Smooth muscle cell of the brain vasculature (primary cell): Measurements from ENCODE around the gene H2BK1.

Source experiments
- DNase-seq: peaks from one replicate; pipeline ENCODE4 v3.0.0-alpha.2; 2012; ENCODE audit warnings: low read depth, low spot score

Gene H2BK1

GRCh38 chr7:151232917-151233701, 22.8 kb upstream of the H2BK1 start:
- no peak for DNase-seq

DNA sequence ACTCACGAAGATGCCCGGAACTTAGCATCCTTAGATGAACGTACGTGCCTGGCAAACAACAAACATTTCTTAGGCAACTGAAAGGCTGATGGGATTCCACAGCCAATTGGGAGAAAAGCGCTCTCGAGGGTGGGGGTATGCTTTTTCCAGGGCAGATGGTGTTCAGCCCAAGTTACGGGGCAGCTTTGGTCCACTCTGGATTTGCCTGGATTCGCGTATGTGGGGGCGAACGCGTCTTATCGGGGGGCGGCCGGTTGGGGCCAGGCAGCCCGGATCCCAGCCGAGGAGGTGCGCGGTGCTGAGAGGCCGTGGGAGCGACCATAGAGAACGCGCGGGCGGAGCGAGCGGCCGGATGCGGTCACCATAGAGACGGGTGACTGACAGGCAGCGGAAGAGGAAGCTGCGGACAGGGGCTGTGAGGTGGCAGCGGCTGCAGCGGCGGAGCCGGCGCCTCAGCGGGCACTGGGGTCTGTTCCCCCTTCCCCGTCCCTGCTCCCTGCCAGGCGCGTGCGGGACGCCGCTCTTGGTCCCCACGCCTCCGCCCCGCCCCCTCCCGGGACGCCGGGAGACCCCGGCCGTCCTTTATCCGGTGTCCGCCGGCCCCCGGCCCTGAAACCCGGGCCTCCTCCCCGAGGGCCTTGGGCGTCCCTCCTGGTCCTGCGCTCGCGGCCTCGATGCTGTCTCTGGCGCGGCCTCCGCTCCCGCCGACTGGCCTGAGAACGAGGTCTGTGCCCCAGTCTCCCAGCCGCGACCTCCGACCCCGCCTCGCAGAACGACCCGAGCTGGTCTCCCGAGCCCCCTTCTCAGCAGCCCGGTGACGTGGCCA, 22.0 kb upstream of the H2BK1 start, which contains the start of gene CHPF2:
CHPF2 (plus strand) TSS at position 393 of the 826 bp plus-strand sequence. CDS start 1,529 bp downstream, outside the sequence.
- DNase-seq, result no peak

DNA sequence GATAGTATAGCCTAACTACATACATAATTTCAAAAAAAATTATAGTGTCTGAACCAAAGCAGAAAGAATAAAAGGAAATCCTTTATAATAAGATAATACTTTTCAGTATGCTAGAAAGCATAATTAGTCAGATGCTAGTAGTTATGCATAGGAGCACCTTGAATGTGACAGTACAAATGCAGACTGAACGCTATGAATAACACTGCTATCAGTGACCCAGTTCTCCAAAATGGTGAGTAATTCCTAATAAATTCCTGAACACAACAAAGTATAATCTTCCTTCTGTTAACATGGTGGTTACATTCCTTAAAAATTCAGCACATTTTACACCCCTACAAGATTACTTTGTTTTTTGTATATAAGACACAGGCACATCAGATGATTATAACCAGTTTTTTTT, 20.8 kb upstream of the H2BK1 start:
- DNase-seq, result no peak

GRCh38 chr7:151229249-151229648, 19.0 kb upstream of the H2BK1 start:
- DNase-seq, result no peak

DNA sequence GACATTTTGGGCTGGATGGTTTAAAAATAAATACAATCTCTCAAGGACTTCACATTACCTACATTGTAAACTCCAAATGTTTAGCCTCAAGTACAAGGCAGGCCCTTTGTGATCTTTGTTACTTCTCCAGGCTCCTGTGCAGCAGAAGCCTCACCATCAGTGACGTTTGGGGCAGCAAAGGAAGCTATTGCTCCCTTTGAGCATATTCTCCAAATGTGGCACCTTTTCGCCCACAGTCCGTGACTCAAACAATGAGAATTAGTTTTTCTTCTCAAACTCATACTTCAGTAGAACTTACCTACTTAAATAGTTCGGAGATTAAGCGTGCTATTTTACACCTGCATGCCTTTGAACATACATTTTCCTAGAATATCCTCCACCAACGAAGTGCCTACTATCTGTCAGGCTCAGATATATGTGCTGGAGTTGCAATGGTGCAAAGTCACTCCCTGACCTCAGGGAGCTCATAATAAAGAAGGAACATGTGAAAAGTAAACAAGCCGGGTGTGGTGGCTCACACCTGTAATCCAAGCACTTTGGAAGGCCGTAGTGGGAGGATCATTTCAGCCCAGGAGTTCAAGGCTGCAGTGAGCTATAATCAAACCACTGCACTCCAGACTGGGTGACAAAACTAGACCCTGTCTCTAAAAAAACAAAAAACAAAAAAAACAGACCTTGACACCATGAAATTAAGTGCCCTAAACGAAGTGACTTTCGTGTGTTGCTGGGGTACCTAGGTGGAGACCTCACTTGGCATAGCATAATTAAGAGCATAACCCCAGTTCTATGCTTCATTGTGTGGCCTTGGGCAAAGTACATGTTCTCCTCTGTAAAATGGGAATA, 18.0 kb upstream of the H2BK1 start:
- DNase-seq, result no peak

DNA sequence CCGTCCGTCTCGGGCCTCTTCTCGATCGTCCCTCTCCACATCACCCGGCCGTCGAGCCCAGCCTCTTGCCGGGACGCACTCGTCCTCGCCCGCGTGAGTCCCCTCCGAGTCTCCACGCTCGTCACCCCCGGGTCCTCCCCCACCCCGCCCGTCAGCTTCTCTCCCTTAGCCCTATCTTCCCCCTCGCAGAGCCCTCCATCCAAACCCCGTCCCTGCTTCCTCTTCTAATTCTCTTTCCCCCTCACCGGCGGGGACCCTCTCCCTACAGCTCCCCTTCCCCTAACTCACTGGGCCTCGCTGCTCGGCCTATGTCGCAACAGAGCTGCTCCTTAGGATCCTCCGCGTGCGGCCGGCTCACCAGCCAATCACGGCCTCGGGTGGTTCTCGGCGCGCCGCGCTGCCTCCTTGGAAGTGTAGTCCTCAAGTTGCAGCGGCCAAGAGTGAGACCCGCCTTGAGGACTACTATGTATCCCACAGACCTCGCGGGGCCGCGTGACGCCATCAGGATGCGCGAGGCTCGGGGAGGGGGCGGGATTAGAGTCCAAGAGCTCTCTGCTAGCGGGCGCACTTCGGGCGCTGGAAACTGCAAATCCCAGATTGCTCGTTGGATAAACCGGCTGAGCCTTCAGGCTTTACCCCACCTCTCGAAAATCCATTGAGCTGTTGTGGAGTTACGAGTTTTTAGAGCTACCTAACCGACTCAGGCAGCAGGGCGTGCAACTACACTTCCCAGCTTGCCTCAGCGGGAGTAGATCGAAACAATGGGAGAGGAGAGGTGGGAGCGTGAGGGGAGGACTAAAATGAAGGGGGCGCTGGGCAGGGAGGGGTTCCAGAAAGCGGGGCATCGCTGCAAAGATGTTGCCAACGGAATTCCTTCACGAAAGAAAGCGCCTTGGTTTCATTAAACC, 16.8 kb upstream of the H2BK1 start, which contains the start of gene ABCF2:
ABCF2 (minus strand) TSS at position 331 of the 908 bp plus-strand sequence. CDS start 747 bp downstream, outside the sequence.
- peak; percentile 99 for DNase-seq

DNA sequence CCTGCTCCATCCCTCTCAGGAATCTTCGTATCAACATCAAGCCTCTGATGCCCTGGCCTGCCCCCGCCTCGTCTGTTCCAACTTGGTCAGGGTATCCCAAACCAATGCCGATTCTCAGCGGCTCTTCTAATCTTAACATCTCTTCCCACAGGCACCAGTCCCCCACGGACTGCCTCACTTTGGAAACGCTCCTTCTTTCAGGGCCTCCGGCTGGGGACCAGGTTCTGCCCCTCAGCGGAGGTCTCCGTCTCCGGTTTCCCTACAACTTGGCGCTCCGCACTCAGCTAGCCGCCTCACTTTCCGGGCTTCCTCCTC, 16.2 kb upstream of the H2BK1 start:
- DNase-seq, result no peak

DNA sequence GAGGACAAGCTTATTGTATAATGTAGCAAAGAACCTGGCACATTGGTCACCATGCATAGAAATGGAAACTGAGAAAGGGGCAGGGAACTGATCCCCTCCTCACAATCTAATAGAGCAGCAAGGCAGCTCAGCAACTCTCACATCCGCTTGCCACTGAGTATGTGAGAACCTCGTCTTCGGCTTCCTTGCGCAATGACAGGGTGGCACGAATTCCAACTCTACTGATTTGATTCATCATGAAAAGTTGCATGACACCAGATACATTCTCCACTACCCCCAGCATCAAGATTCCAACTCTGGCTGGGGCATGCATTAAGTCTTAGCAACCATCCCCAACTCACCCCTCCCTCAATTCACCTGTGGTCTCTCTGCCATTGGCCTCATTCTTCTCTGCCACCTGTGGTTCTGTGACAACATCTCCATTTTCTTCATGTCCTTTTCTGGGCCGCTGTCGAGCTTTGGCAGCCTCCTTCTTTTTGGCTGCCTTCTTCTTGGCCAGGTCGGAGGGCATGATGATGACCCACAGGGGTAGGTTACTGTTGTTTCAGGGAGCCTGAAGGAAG, 15.7 kb upstream of the H2BK1 start:
- DNase-seq, result no peak

DNA sequence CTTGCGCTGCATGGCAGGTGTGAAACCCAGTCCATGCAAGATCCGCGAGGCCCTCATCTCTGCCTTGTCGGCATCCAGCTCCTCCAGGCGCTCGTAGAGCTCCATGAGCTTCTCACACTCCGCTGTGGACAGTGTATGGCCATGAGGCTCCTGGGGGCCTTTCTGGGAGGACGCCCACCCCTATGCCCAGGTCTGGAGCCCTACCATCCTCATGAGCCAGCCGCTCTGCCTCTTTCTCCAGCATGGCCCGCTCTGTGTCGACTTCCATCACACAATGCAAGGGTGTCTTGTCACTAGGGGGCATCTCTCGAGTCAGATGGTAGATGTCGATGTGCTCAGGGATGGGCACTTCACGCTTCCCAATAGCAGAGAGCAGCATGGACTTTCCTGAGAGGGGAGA, 13.4 kb upstream of the H2BK1 start:
- DNase-seq, result no peak

GRCh38 chr7:151218170-151218569, 7.9 kb upstream of the H2BK1 start:
- DNase-seq, result no peak

- DNase-seq, result no peak
Measured at GRCh38 chr7:151215396-151215795, 5.1 kb upstream of the H2BK1 start.

DNA sequence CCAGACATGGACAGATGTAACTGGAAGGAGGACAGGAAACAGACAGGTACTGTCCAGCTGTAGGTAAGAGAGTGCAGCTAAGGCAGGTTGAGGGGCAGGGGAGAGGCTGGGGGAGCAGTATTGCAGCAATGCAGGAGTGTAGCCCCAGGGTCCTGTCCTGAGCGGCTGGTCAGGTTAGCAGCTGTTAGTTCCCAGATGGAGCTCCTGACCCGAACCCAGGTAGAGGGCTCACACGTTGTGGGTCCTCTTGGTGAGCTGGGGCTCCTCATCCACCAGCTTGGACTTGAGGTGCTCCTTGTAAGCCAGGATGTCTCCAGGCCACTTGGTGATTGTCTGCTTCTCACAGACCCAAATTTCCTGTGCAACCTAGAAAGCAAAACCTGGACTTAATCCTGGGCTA, 3.5 kb upstream of the H2BK1 start:
- no peak for DNase-seq

DNA sequence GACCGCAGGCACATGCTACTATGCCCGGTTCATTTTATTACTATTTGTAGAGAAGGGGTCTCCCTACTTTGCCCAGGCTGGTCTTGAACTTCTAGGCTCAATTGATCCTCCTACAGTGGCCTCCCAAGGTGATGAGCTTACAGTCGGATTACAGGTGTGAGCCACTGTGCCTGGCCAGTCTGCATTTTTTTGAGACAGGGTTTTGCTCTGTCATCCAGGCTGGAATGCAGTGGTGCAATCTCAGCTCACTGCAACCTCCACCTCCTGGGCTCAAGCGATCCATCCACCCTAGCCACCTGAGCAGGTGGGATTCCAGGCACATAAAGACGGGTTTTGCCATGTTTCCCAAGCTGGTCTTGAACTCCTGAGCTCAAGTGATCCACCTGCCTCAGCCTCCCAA, 2.3 kb upstream of the H2BK1 start:
- DNase-seq, result no peak

DNA sequence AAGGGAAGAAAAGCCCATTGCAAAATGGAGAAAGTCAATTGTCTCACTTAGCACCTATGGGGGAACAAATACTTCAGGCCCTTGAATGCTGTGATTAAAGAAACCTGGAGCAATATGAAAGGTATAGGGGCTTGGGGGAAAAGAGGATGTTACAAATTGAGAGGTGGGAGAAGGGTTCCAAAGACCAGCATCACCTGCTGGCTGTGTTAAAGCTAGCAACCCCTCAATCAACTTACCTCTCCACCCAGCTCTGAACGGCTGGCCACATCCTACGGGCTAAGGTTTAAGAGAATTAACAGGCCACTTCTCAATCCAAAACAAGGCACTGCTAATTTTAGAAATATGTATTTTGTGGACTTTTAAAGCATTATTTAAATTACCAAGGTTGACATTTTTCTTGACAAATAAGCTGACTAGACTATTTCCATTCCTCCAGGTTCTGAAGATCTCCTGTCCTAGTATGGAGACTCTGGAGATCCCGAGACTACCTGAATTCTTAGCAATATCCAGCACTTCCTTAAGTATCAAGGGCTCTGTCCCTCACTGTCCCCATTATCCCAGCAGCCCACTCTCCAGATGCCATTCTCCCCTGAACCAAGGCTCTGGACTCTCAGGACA, 976 bp upstream of the H2BK1 start:
- no peak for DNase-seq

GRCh38 chr7:151209588-151209987, 700 bp downstream of the H2BK1 start:
- DNase-seq, result no peak

GRCh38 chr7:151208253-151208862, 1.9 kb downstream of the H2BK1 start:
- DNase-seq, result no peak

DNA sequence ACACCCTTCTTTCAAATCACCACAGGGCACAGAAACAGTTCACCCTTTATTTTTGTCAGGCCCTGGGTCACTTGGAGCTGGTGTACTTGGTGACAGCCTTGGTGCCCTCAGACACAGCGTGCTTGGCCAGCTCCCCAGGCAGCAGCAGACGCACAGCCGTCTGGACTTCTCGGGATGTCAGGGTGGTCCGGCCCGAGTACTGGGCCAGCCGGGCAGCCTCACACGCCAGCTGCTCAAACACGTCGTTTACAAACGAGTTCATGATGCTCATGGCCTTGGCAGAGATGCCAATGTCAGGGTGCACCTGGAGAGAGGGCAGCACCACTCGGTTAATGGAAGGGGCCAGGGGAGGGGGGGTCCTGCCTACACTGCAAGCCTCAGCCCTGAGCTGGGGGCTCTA, 2.5 kb downstream of the H2BK1 start:
- DNase-seq, result no peak

DNA sequence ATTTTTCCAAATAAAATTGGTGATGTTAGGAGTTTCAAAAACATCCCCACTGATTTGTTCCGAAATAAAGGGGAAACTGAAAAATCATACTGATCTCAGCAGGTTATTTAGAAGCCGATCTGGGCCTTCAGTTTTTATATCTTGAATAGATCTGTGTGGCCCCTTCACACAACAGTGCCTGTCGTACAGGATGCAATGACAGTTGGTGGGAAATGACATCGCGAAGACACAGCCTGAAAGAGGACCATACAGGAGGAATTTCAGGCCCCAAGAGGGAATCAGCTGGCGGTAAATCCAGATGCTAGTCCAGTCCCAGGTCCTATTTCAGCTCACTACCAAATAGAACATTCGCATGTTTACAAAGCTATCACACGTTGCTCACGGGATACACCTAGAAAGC, 3.0 kb downstream of the H2BK1 start:
- DNase-seq, result no peak

DNA sequence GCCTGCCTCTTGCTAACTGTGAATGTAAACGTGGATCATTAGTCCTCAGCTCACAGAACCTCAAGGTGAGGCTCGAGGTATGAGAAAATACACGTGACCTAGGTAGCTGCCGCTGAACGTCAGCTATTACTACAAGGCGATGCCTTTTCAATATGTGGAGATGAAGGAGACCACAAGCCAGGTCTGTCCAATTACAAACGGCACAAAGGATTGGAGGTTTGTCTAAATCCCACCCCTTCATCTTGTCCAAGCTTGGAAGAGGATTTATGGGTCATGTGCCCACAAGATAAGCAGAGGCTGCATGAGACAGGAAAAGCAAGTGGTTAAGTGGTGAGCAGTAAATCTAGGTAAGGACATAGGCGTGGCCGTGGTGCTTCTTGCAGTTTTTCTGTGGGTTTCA, 3.4 kb downstream of the H2BK1 start:
- DNase-seq, result no peak

DNA sequence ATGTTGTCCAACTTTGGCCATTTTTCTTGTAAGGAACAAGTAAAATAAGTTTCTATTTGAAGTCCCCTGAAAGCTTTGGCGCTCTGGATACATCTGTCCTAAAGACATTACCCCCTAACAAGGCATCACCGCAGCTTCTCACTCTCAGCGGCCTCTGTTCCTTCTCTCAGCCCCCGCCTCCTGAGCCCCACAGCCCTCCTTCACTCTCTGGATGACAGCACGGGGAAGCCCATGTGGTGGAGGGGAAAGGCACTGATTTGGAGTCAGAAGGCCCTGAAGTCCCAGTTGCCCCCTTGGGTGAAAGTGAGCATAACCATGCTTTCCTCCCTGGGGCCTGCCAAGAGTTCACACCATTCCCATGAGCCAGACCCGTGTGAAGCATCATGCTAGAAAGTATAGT, 4.6 kb downstream of the H2BK1 start:
- DNase-seq, result no peak
